ENCODE data around the gene FSCN2.

DNA sequence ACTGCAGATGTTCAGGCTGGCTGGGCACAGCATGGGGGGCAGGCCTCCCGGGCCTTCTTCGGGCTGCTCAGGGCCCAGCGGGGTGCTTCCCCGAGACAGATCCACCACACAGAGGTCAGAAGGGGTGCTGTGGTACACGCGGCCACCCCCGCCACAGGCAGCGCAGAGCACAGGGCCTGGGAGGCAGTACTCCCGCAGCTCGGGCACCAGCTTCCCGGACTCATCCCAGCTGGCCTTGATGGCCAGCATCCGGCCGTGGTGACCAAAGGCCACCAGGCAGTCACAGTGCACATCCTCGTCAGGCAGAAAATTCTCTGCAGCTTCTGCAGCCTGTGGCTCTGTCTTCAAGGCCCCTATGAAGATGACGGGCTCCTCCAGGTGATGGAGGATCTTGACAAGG is 22.1 kb downstream of the FSCN2 start:
- TF ChIP-seq, protein P1, sequence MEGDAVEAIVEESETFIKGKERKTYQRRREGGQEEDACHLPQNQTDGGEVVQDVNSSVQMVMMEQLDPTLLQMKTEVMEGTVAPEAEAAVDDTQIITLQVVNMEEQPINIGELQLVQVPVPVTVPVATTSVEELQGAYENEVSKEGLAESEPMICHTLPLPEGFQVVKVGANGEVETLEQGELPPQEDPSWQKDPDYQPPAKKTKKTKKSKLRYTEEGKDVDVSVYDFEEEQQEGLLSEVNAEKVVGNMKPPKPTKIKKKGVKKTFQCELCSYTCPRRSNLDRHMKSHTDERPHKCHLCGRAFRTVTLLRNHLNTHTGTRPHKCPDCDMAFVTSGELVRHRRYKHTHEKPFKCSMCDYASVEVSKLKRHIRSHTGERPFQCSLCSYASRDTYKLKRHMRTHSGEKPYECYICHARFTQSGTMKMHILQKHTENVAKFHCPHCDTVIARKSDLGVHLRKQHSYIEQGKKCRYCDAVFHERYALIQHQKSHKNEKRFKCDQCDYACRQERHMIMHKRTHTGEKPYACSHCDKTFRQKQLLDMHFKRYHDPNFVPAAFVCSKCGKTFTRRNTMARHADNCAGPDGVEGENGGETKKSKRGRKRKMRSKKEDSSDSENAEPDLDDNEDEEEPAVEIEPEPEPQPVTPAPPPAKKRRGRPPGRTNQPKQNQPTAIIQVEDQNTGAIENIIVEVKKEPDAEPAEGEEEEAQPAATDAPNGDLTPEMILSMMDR (IDR thresholded peaks at IDR 0.05), result no peak
- TF ChIP-seq POLR2A (IDR thresholded peaks at IDR 0.05), result no peak

Data from esophagus squamous epithelium (tissue), 4 donors.